Lower leg skin (tissue), 3 donors: ENCODE data around the gene CAPN10.

Experiments used
- POLR2A ChIP-seq, 2 donors: fragments of 450-650 bp; IDR thresholded peaks; one replicate each; pipeline ENCODE4 v1.6.1; 2016 to 2017; ENCODE audit warnings: antibody characterized with exemption in 2 of 2, mild to moderate bottlenecking in 1 of 2, moderate library complexity in 1 of 2
- TF ChIP-seq, protein P1 (sequence below), 3 donors: fragments of 450-650 bp; IDR thresholded peaks; one replicate each; pipeline ENCODE4 v1.5.1; 2016; ENCODE audit warnings: antibody characterized with exemption in 3 of 3, mild to moderate bottlenecking in 3 of 3, moderate library complexity in 2 of 3

DNA sequence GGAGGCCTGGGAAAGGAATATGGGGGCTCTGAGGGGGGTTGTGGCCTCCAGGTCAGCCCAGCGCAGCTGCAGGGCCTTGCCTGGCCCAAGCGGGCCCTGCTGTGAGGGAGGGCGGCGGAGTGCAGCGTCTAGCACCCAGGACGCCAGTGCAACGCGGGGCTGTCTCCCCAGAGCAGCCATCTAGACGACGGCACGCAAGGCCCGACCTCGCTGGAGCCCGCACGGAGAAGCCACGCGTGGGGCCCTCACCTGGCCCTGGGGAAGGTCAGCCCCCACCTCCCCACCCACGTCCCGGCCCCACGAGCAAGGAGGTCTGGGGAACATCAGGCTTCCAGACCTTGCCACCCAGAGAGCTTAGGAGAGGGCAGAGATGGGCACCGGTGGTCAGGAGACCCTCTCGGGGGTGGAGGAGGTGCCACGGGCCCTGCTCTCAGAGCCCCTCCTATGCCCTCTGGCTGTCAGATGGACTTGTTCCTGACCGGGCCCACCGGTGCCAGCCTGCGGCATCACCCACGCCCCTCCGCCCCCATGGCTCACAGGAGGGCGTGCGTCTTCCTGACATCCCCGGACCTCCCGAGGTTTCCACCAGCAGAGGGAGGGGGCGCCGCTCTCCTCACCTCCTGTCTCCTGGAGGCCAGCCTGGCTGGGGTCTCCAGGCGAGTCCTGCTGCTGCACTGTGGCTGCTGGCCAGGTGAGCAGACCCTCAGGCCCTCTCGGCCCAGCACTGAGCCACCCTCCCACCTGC lies 55.7 kb downstream of the CAPN10 start:
- TF ChIP-seq, protein P1, sequence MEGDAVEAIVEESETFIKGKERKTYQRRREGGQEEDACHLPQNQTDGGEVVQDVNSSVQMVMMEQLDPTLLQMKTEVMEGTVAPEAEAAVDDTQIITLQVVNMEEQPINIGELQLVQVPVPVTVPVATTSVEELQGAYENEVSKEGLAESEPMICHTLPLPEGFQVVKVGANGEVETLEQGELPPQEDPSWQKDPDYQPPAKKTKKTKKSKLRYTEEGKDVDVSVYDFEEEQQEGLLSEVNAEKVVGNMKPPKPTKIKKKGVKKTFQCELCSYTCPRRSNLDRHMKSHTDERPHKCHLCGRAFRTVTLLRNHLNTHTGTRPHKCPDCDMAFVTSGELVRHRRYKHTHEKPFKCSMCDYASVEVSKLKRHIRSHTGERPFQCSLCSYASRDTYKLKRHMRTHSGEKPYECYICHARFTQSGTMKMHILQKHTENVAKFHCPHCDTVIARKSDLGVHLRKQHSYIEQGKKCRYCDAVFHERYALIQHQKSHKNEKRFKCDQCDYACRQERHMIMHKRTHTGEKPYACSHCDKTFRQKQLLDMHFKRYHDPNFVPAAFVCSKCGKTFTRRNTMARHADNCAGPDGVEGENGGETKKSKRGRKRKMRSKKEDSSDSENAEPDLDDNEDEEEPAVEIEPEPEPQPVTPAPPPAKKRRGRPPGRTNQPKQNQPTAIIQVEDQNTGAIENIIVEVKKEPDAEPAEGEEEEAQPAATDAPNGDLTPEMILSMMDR (IDR thresholded peaks at IDR 0.05) = no peak
- TF ChIP-seq POLR2A (IDR thresholded peaks at IDR 0.05) = no peak
